HG03575 (cell line): ENCODE results near the gene ARHGEF16.

Experiments used
- ATAC-seq: cut with Tn5 transposase; IDR thresholded peaks from one replicate; pipeline ENCODE4 v1.9.1; 2021; ENCODE audit not compliant: unreplicated experiment, insufficient number of reproducible peaks, low FRiP score; ENCODE audit errors: extremely low read depth

Gene ARHGEF16

GRCh38 chr1:3433596-3434320, 20.7 kb upstream of the ARHGEF16 start:
- no peak for ATAC-seq

DNA sequence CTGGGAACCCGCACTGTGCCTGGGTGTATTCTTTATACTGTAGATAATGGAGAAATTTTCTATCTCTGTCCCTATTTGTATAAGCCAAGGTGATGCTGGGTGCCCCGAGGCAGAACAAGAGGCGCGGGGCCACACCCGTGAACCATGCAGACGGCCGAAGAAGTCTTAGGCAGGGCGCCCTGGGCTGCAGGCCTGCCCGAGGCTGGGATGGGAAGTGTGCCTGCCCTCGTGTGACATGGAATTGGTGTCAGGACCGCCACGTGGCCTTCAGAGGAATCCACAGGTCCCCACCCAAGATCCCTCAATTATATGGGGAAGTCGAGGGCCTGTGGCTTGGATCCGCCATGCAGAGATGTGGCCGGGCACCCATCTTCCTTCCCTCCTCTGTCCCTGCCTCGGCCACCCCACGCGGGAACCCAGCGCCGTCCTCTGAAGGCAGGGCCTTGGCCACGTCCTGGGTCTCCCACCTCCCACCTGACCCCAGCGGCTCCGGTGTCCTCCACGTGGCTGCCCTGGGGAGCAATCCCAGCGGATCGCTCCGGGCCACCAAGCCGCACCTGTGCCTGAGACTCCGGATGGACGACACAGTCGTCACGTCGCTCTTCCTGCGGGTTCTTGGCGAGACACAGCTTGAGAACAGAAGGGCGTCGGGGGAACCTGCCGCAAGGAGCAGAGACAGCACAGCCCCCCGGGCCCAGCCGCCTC, 19.9 kb upstream of the ARHGEF16 start:
- no peak for ATAC-seq

- ATAC-seq = no peak
Observed at GRCh38 chr1:3435666-3436065, 18.8 kb upstream of the ARHGEF16 start.

GRCh38 chr1:3436451-3436850, 18.0 kb upstream of the ARHGEF16 start:
- ATAC-seq = no peak

GRCh38 chr1:3436901-3437300, 17.6 kb upstream of the ARHGEF16 start:
- no peak for ATAC-seq

- no peak for ATAC-seq
Observed at GRCh38 chr1:3438661-3439180, 15.7 kb upstream of the ARHGEF16 start.

DNA sequence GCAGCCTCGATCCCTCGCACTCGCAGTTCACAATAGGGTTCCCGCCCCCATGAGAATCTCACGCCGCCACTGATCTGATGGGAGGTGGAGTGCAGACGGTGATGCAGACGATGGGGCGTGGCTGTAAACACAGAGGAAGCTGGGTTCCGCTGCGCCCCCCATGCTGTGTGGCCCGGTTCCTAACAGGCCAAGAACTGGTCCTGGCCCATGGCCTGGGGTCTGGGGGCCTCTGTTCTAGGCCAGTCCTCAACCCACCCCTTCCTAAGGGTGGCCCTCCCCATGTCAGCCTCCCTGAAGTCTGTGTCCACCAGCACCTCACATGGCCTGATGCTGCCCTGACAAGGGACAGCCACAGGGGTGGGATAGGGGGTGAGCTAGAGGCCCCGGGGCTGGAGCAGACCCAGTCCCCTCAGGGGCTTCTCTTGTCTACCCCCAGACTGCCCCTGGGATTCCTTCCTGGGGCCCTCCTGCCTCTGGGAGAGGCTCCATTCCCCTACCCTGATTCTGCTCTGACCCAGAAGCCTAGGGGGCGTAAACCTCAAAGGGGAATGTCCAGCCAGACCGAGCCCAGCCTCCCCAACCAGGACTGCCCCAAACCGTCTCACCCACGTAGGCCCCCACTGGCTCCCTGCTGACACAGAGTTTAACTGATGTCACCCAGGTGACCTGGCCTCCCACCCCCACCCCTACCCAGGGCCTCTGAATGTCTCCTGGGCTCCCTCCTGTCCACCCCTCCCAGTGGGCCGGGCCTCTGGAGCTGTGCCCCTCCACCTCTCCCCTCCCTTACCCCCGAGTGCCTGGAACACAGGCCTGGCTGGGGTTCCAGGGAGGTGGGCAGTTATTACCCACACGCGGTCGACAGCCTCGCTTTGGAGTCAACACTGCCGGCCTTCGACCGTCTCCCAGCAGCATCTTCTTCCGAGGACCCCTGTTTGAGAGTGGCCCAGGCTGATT, 14.8 kb upstream of the ARHGEF16 start:
- no peak for ATAC-seq

DNA sequence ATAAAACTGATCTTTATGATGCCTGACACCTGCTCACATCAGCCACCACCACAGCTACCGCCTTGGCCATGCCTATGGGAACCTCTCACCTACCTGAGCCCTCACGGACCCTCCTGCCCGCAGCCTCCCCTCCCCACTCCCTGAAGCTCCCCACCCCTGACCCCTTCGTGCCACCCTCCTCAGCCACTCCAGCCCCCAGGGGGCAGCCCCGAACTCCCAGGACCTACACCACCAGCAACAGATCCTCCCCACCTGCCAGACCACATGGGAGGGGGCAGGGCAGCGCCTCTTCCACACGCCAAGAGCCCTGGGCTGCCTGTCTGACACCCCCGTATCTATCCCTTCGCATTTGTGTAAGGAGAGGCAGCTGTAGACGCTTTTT, 14.2 kb upstream of the ARHGEF16 start:
- ATAC-seq = no peak

- ATAC-seq = no peak
Observed at GRCh38 chr1:3440711-3441409, 13.6 kb upstream of the ARHGEF16 start.

DNA sequence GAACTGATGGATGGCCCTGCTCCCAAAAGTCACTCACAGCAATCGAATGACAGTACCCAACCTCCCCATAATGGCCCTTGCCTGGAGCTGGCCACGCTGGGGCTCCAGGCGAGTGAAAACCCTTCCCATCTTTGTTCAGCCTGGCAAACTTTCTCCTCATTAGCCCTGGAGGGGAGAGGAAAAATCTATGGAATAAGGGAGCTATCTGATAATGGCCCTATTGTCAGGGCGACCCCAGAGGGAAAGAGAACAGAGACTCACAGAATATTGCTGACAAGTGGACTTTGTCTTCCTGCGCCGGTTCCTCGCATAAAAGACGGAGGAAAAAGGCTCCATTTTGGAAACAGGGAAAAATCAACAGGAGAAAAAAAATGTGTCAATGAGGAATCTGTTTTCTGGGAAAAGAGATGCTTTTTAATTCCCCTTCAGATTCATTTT, 13.0 kb upstream of the ARHGEF16 start:
- ATAC-seq = no peak

GRCh38 chr1:3441880-3442279, 12.6 kb upstream of the ARHGEF16 start:
- ATAC-seq = no peak

DNA sequence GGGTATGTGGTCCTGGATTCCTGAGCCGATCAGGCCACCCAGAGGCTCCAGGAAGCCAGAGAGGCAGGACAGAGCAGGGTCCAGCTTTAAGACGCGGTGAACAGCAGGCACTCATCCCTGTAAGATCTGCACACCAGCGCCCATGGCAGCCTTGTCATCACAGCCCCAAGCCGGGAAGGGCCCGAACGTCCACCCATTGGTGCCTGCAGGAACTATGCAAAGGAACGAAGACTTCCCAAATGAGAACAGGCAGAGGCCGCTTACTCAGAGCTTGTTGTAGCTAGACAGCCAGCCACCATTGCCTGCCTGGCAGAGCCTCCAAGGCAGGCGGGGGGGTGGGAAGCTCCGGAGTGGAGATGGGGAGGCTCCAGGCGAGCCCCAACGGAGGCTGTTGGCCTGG, 12.1 kb upstream of the ARHGEF16 start:
- no peak for ATAC-seq

DNA sequence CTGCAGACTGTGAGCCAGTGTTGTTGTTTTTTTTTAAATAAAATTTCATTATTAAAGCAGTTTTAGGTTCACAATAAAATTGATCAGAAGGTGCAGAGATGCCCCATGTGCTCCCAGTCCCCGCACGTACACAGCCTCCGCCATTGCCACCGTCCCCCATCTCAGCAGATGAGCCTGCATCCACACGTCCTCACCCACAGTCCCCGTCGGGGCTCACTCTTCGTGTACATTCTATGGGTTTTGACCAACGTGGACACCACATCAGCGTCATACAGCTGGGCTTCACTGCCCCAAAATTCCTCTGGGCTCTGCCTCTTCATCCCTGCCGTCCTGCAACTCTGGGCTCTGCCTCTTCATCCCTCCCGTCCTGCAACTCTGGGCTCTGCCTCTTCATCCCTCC, 11.6 kb upstream of the ARHGEF16 start:
- ATAC-seq = no peak

DNA sequence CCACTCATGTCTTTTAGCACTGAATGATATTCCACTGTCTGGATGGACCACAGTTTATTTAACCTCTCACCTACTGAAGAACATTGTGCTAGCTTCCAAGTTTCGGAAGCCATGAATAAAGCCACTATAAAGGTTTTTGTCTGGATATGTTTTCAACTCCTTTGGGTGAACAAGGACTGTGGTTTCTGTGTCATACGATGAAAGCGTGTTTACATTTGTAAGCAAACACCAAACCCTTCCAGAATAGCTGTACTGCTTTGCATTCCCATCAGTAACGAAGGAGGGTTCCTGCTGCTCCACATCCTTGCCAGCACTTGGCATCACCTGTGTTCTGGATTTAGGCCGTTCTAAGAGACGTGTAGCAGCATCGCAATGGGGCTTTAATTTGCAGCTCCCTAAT, 10.7 kb upstream of the ARHGEF16 start:
- ATAC-seq = no peak

GRCh38 chr1:3444298-3444697, 10.2 kb upstream of the ARHGEF16 start:
- ATAC-seq = no peak

- no peak for ATAC-seq
Observed at GRCh38 chr1:3444736-3445135, 9.7 kb upstream of the ARHGEF16 start.

- no peak for ATAC-seq
Observed at GRCh38 chr1:3450202-3450863, 4.1 kb upstream of the ARHGEF16 start.

GRCh38 chr1:3450983-3451382, 3.5 kb upstream of the ARHGEF16 start:
- no peak for ATAC-seq
